Neural progenitor cell (in vitro differentiated cells): Measurements from ENCODE around the gene HSBP1L1. TPM values are rescaled to one million over a fixed set of nuclear protein-coding genes. Genes with fewer than 3 reads are reported as not detected.

ENCODE experiments used
- DNase-seq: peaks from one replicate; pipeline ENCODE4 v3.0.0-alpha.2; 2016; ENCODE audit warnings: low spot score
- H2AFZ ChIP-seq: fragments of 200-600 bp; sonication (generic); replicated peaks from 2 replicates; pipeline ENCODE4 v1.6.1; 2016; ENCODE audit warnings: antibody characterized with exemption
- H3F3A ChIP-seq: fragments of 200-600 bp; sonication (generic); 2 replicates; pipeline ENCODE4 v1.6.1; 2016; ENCODE audit warnings: antibody characterized with exemption, low read depth
- H3K27ac ChIP-seq: fragments of 200-600 bp; sonication (generic); 2 replicates; pipeline ENCODE4 v1.5.1; 2016; ENCODE audit warnings: mild to moderate bottlenecking
- H3K27me3 ChIP-seq: fragments of 200-600 bp; sonication (generic); 2 replicates; pipeline ENCODE4 v1.6.1; 2016; ENCODE audit warnings: mild to moderate bottlenecking, moderate library complexity
- H3K36me3 ChIP-seq: fragments of 200-600 bp; sonication (generic); 2 replicates; pipeline ENCODE4 v1.5.1; 2016
- H3K4me1 ChIP-seq: fragments of 200-600 bp; sonication (generic); 2 replicates; pipeline ENCODE4 v1.6.1; 2016; ENCODE audit warnings: mixed run types
- H3K4me2 ChIP-seq: fragments of 200-600 bp; sonication (generic); 2 replicates; pipeline ENCODE4 v1.6.1; 2016
- H3K4me3 ChIP-seq: fragments of 200-600 bp; sonication (generic); 2 replicates; pipeline ENCODE4 v1.5.1; 2016
- H3K79me2 ChIP-seq: fragments of 200-600 bp; sonication (generic); 2 replicates; pipeline ENCODE4 v1.6.1; 2016; ENCODE audit warnings: low read depth
- H3K9ac ChIP-seq: fragments of 200-600 bp; sonication (generic); 2 replicates; pipeline ENCODE4 v1.6.1; 2016
- H3K9me3 ChIP-seq: fragments of 200-600 bp; sonication (generic); 2 replicates; pipeline ENCODE4 v1.5.1; 2016; ENCODE audit warnings: low read depth
- H4K20me1 ChIP-seq: fragments of 200-600 bp; sonication (generic); 2 replicates; pipeline ENCODE4 v1.6.1; 2016; ENCODE audit warnings: low read depth
- H3K27ac Mint-ChIP-seq: 3 replicates; pipeline ENCODE4 v1.8.0; 2021; ENCODE audit warnings: mixed read lengths
- H3K27me3 Mint-ChIP-seq: 2 replicates; pipeline ENCODE4 v1.8.0; 2022; ENCODE audit warnings: low read depth, mild to moderate bottlenecking, inconsistent platforms, moderate library complexity, mixed read lengths; ENCODE audit not compliant: insufficient read depth
- H3K36me3 Mint-ChIP-seq: 3 replicates; pipeline ENCODE4 v1.8.0; 2021; ENCODE audit warnings: mixed read lengths
- H3K4me1 Mint-ChIP-seq: 3 replicates; pipeline ENCODE4 v1.8.0; 2021; ENCODE audit warnings: mixed read lengths
- H3K4me3 Mint-ChIP-seq: 3 replicates; pipeline ENCODE4 v1.8.0; 2021; ENCODE audit warnings: mild to moderate bottlenecking, moderate library complexity, mixed read lengths
- H3K9me3 Mint-ChIP-seq: 3 replicates; pipeline ENCODE4 v1.8.0; 2020; ENCODE audit warnings: mixed read lengths
- CTCF ChIP-seq: fragments of 200-600 bp; sonication (generic); IDR thresholded peaks from 2 replicates; pipeline ENCODE4 v1.5.1; 2017; ENCODE audit warnings: antibody characterized with exemption, mild to moderate bottlenecking
- EZH2 ChIP-seq: fragments of 200-600 bp; sonication (generic); IDR thresholded peaks from 2 replicates; pipeline ENCODE4 v1.6.1; 2017; ENCODE audit warnings: antibody characterized with exemption, mild to moderate bottlenecking, moderate library complexity
- EZH2phosphoT487 ChIP-seq: fragments of 200-600 bp; sonication (generic); IDR thresholded peaks from 2 replicates; pipeline ENCODE4 v1.6.1; 2017; ENCODE audit warnings: antibody characterized with exemption
- total RNA-seq: library from RNA; depleted of rRNA; stranded (reverse); fragments of >200 nt; gene quantifications from 2 replicates; pipeline ENCODE4 v1.2.3, GENCODE V29; 2015; ENCODE audit warnings: low replicate concordance

The HSBP1L1 gene
- 1.7 TPM in 1 of 2 replicates, not detected in the other for total RNA-seq

GRCh38 chr18:79964330-79965118 lies at the start of gene HSBP1L1:
TSS of gene HSBP1L1 (plus strand) at chr18:79964643. CDS start at chr18:79964736, 93 bp downstream.
- Histone ChIP-seq H4K20me1 (peaks cover 39% of the 10 kb centered on the region), H3K4me1 (peaks cover 23% of the 10 kb centered on the region), H3K4me3 (peak within 1 kb of the TSS; percentile 60), H3K9me3 (no peaks in the 10 kb centered on the region), H3K27ac (no peak within 1 kb of the TSS), H3K27me3 (peaks cover 57% of the 10 kb centered on the region), H3K9ac (no peak within 1 kb of the TSS), H3K36me3 (no peaks in the 10 kb centered on the region), H2AFZ (no peak within 1 kb of the TSS), H3F3A (peaks cover 31% of the 10 kb centered on the region), H3K79me2 (no peaks in the 10 kb centered on the region), H3K4me2 (peak within 1 kb of the TSS; percentile 92)
- Mint-ChIP-seq H3K4me3 (peak within 1 kb of the TSS; percentile 70), H3K27ac (no peak within 1 kb of the TSS), H3K36me3 (peaks cover 8% of the 10 kb centered on the region), H3K9me3 (no peaks in the 10 kb centered on the region), H3K4me1 (peaks cover 36% of the 10 kb centered on the region), H3K27me3 (peaks cover 12% of the 10 kb centered on the region)
- peak; percentile 94 for DNase-seq
- TF ChIP-seq EZH2phosphoT487 (no peak), CTCF (peak; percentile 47)

GRCh38 chr18:79915161-79916127 lies 49.0 kb upstream of the HSBP1L1 start:
- Mint-ChIP-seq H3K27ac (no peak overlapping the region), H3K9me3 (peaks cover 28% of the 10 kb centered on the region)
- no peaks in the 10 kb centered on the region for H3F3A ChIP-seq

GRCh38 chr18:79916128-79916494 lies 48.3 kb upstream of the HSBP1L1 start:
- H3K27me3 Mint-ChIP-seq: peaks cover 4% of the 10 kb centered on the region
- Histone ChIP-seq H3K4me2 (no peak overlapping the region), H3K4me1 (peaks cover 4% of the 10 kb centered on the region), H3K36me3 (no peaks in the 10 kb centered on the region), H3K9ac (no peak overlapping the region), H3K79me2 (no peaks in the 10 kb centered on the region), H3K27me3 (peaks cover 5% of the 10 kb centered on the region), H3F3A (no peaks in the 10 kb centered on the region), H3K27ac (no peak overlapping the region), H2AFZ (no peak overlapping the region), H3K9me3 (no peaks in the 10 kb centered on the region), H3K4me3 (no peak overlapping the region), H4K20me1 (no peaks in the 10 kb centered on the region)
- H3K4me3 Mint-ChIP-seq: no peak overlapping the region
- DNase-seq: no peak
- TF ChIP-seq EZH2 (no peak), EZH2phosphoT487 (no peak), CTCF (no peak)
- H3K9me3 Mint-ChIP-seq: peaks cover 28% of the 10 kb centered on the region
- no peak overlapping the region for H3K27ac Mint-ChIP-seq
- H3K36me3 Mint-ChIP-seq: peaks cover 44% of the 10 kb centered on the region
- H3K4me1 Mint-ChIP-seq: peaks cover 10% of the 10 kb centered on the region

More at GRCh38 chr18:79915161-79916127, 49.0 kb upstream of the HSBP1L1 start:
- no peak overlapping the region for H2AFZ ChIP-seq
- no peaks in the 10 kb centered on the region for H4K20me1 ChIP-seq
- Mint-ChIP-seq H3K36me3 (peaks cover 48% of the 10 kb centered on the region), H3K4me3 (no peak overlapping the region), H3K4me1 (peaks cover 10% of the 10 kb centered on the region), H3K27me3 (peaks cover 4% of the 10 kb centered on the region)
- H3K79me2 ChIP-seq: no peaks in the 10 kb centered on the region
- no peak for DNase-seq
- no peak overlapping the region for H3K4me3 ChIP-seq
- H3K36me3 ChIP-seq: no peaks in the 10 kb centered on the region
- H3K9ac ChIP-seq: no peak overlapping the region
- no peaks in the 10 kb centered on the region for H3K9me3 ChIP-seq
- TF ChIP-seq CTCF: no peak
- TF ChIP-seq EZH2phosphoT487: no peak
- TF ChIP-seq EZH2: no peak
- H3K4me1 ChIP-seq: peaks cover 6% of the 10 kb centered on the region
- peaks cover 5% of the 10 kb centered on the region for H3K27me3 ChIP-seq
- H3K27ac ChIP-seq: no peak overlapping the region
- H3K4me2 ChIP-seq: no peak overlapping the region
